H1 (cell line): Measurements from ENCODE around the gene MAPKAPK2.

Experiments used
- EP300 ChIP-seq, 2 experiments: IDR thresholded peaks; 1 replicate in 1 of 2; 2 replicates in 1 of 2; pipeline ENCODE4 v1.6.1; 2011 to 2012; ENCODE audit warnings: low read depth in 2 of 2, low read length in 2 of 2, mild to moderate bottlenecking in 2 of 2, borderline replicate concordance in 1 of 2, inconsistent platforms in 1 of 2, moderate library complexity in 1 of 2
- GABPA ChIP-seq: IDR thresholded peaks from 2 replicates; pipeline ENCODE4 v1.6.1; 2011; ENCODE audit warnings: mild to moderate bottlenecking, low read length, moderate library complexity, borderline replicate concordance; ENCODE audit not compliant: insufficient read depth
- JUND ChIP-seq: IDR thresholded peaks from 2 replicates; pipeline ENCODE4 v1.6.1; 2011; ENCODE audit warnings: mild to moderate bottlenecking, improper control_type of control experiment, low read length
- POLR2A ChIP-seq, 2 experiments: IDR thresholded peaks; 1 replicate in 1 of 2; 2 replicates in 1 of 2; pipeline ENCODE4 v1.6.1; 2011; ENCODE audit warnings: low read depth in 2 of 2, low read length in 2 of 2, mild to moderate bottlenecking in 2 of 2; ENCODE audit errors: control extremely low read depth in 1 of 2
- POLR2AphosphoS5 ChIP-seq: IDR thresholded peaks from 2 replicates; pipeline ENCODE4 v1.6.1; 2011; ENCODE audit warnings: low read depth, low read length
- RAD21 ChIP-seq, 2 experiments: IDR thresholded peaks in 1 of 2; conservative IDR thresholded peaks in 1 of 2; 2 replicates each; pipeline ENCODE4 v1.6.1; 2011; ENCODE audit warnings: low read depth in 2 of 2, low read length in 2 of 2, improper control_type of control experiment in 1 of 2, inconsistent platforms in 1 of 2, mild to moderate bottlenecking in 1 of 2, moderate library complexity in 1 of 2
- RBBP5 ChIP-seq: IDR thresholded peaks from 2 replicates; pipeline ENCODE4 v1.7.1; 2012; ENCODE audit warnings: low read depth, mild to moderate bottlenecking, inconsistent platforms, low read length, moderate library complexity, borderline replicate concordance
- SP1 ChIP-seq: IDR thresholded peaks from 2 replicates; pipeline ENCODE4 v1.6.1; 2011; ENCODE audit warnings: low read depth, low read length
- YY1 ChIP-seq: IDR thresholded peaks from 2 replicates; pipeline ENCODE4 v1.6.1; 2011; ENCODE audit warnings: low read depth, mild to moderate bottlenecking, low read length
- ZNF274 ChIP-seq: IDR thresholded peaks from 2 replicates; pipeline ENCODE4 v1.7.0; 2012; ENCODE audit warnings: low read length, borderline replicate concordance; ENCODE audit errors: extremely low read depth
- TF ChIP-seq, protein P1 (sequence below), 3 experiments: IDR thresholded peaks; 1 replicate in 2 of 3; 2 replicates in 1 of 3; pipeline versions ENCODE4 v1.5.1 to v1.6.1; 2011; ENCODE audit warnings: low read length in 3 of 3, mild to moderate bottlenecking in 3 of 3, inconsistent platforms in 2 of 3, low read depth in 1 of 3, moderate library complexity in 1 of 3; ENCODE audit not compliant: insufficient read depth in 1 of 3; ENCODE audit errors: control extremely low read depth in 1 of 3
- TF ChIP-seq, protein P2 (sequence below): IDR thresholded peaks from 2 replicates; pipeline ENCODE4 v1.6.1; 2012; ENCODE audit warnings: inconsistent platforms

DNA sequence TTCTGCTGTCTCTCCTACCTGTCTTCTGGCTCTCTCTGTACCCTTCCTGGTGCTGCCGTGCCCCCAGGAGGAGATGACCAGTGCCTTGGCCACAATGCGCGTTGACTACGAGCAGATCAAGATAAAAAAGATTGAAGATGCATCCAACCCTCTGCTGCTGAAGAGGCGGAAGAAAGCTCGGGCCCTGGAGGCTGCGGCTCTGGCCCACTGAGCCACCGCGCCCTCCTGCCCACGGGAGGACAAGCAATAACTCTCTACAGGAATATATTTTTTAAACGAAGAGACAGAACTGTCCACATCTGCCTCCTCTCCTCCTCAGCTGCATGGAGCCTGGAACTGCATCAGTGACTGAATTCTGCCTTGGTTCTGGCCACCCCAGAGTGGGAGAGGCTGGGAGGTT lies 47.8 kb downstream of the MAPKAPK2 start:
- TF ChIP-seq SP1 (no peak), POLR2AphosphoS5 (no peak), YY1 (no peak), RBBP5 (no peak), GABPA (no peak), POLR2A (IDR thresholded peaks at IDR 0.05; ENCODE audit: control extremely low read depth in 1 of 2, low read depth in 2 of 2, low read length in 2 of 2) (no peak), JUND (no peak), ZNF274 (no peak), EP300 (IDR thresholded peaks at IDR 0.05; ENCODE audit: borderline replicate concordance in 1 of 2, low read depth in 2 of 2, low read length in 2 of 2) (no peak), RAD21 (IDR thresholded peaks at IDR 0.05 in 1 of 2, conservative IDR thresholded peaks at IDR 0.05 in 1 of 2; ENCODE audit: low read depth in 2 of 2, low read length in 2 of 2) (no peak)
- TF ChIP-seq, protein P1, sequence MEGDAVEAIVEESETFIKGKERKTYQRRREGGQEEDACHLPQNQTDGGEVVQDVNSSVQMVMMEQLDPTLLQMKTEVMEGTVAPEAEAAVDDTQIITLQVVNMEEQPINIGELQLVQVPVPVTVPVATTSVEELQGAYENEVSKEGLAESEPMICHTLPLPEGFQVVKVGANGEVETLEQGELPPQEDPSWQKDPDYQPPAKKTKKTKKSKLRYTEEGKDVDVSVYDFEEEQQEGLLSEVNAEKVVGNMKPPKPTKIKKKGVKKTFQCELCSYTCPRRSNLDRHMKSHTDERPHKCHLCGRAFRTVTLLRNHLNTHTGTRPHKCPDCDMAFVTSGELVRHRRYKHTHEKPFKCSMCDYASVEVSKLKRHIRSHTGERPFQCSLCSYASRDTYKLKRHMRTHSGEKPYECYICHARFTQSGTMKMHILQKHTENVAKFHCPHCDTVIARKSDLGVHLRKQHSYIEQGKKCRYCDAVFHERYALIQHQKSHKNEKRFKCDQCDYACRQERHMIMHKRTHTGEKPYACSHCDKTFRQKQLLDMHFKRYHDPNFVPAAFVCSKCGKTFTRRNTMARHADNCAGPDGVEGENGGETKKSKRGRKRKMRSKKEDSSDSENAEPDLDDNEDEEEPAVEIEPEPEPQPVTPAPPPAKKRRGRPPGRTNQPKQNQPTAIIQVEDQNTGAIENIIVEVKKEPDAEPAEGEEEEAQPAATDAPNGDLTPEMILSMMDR (IDR thresholded peaks at IDR 0.05; ENCODE audit: control extremely low read depth in 1 of 3, insufficient read depth in 1 of 3, low read depth in 1 of 3, low read length in 3 of 3): no peak
- TF ChIP-seq, protein P2, sequence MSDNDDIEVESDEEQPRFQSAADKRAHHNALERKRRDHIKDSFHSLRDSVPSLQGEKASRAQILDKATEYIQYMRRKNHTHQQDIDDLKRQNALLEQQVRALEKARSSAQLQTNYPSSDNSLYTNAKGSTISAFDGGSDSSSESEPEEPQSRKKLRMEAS: no peak
